H9 (cell line): ENCODE results near the gene PITRM1. TPM values are rescaled to one million over a fixed set of nuclear protein-coding genes. Genes with fewer than 3 reads are reported as not detected.

Experiments
- DNase-seq: peaks from one replicate; pipeline ENCODE4 v3.0.0-alpha.2; 2017
- H2AFZ ChIP-seq: one replicate; pipeline ENCODE4 v1.6.1; 2013; ENCODE audit warnings: mild to moderate bottlenecking, low read length, control low read depth, moderate library complexity
- H2AK5ac ChIP-seq: 2 replicates; pipeline ENCODE4 v1.6.1; 2013; ENCODE audit warnings: low read length, control low read depth, mixed read lengths; ENCODE audit not compliant: insufficient read length
- H2BK120ac ChIP-seq: one replicate; pipeline ENCODE4 v1.6.1; 2013; ENCODE audit warnings: low read depth, mild to moderate bottlenecking, low read length, control low read depth, inconsistent platforms; ENCODE audit not compliant: poor library complexity, severe bottlenecking
- H2BK12ac ChIP-seq: 2 replicates; pipeline ENCODE4 v1.6.1; 2013; ENCODE audit warnings: low read length, control low read depth, mixed read lengths, low read depth; ENCODE audit not compliant: insufficient read length
- H2BK15ac ChIP-seq: 2 replicates; pipeline ENCODE4 v1.6.1; 2013; ENCODE audit warnings: low read depth, low read length, control low read depth
- H2BK20ac ChIP-seq: one replicate; pipeline ENCODE4 v1.6.1; 2013; ENCODE audit warnings: low read depth, mild to moderate bottlenecking, low read length, control low read depth, inconsistent platforms; ENCODE audit not compliant: poor library complexity, severe bottlenecking
- H2BK5ac ChIP-seq: 2 replicates; pipeline ENCODE4 v1.6.1; 2013; ENCODE audit warnings: low read length, control low read depth, mixed read lengths; ENCODE audit not compliant: insufficient read length
- H3K14ac ChIP-seq: 2 replicates; pipeline ENCODE4 v1.6.1; 2013; ENCODE audit warnings: low read length, control low read depth; ENCODE audit not compliant: insufficient read depth
- H3K18ac ChIP-seq: 2 replicates; pipeline ENCODE4 v1.6.1; 2013; ENCODE audit warnings: low read depth, mild to moderate bottlenecking, mixed read lengths, low read length, control low read depth; ENCODE audit not compliant: insufficient read length
- H3K23ac ChIP-seq: 2 replicates; pipeline ENCODE4 v1.6.1; 2013; ENCODE audit warnings: low read length, control low read depth, mixed read lengths, low read depth; ENCODE audit not compliant: insufficient read length
- H3K23me2 ChIP-seq: 2 replicates; pipeline ENCODE4 v1.6.1; 2013; ENCODE audit warnings: low read depth, mild to moderate bottlenecking, mixed read lengths, low read length, control low read depth; ENCODE audit not compliant: insufficient read length, poor library complexity, severe bottlenecking
- H3K27ac ChIP-seq: 2 replicates; pipeline ENCODE4 v1.5.1; 2013; ENCODE audit warnings: low read length, control low read depth, mixed read lengths, low read depth; ENCODE audit not compliant: insufficient read length
- H3K27me3 ChIP-seq: 2 replicates; pipeline ENCODE4 v1.6.1; 2013; ENCODE audit warnings: low read length, control low read depth, inconsistent platforms; ENCODE audit not compliant: insufficient read depth
- H3K4ac ChIP-seq: 2 replicates; pipeline ENCODE4 v1.6.1; 2013; ENCODE audit warnings: low read depth, mild to moderate bottlenecking, control low read depth, inconsistent platforms, low read length, moderate library complexity
- H3K4me1 ChIP-seq: 2 replicates; pipeline ENCODE4 v1.6.1; 2013; ENCODE audit warnings: low read length, control low read depth, inconsistent platforms; ENCODE audit not compliant: insufficient read depth
- H3K4me2 ChIP-seq: 2 replicates; pipeline ENCODE4 v1.6.1; 2013; ENCODE audit warnings: low read length, control low read depth, mixed read lengths; ENCODE audit not compliant: insufficient read length, insufficient read depth
- H3K56ac ChIP-seq: 2 replicates; pipeline ENCODE4 v1.6.1; 2013; ENCODE audit warnings: low read depth, mild to moderate bottlenecking, mixed read lengths, low read length, control low read depth; ENCODE audit not compliant: insufficient read length
- H3K79me1 ChIP-seq: 2 replicates; pipeline ENCODE4 v1.6.1; 2013; ENCODE audit warnings: low read depth, mild to moderate bottlenecking, moderate library complexity, low read length, control low read depth, inconsistent platforms; ENCODE audit not compliant: insufficient read depth, poor library complexity, severe bottlenecking
- H3K79me2 ChIP-seq: 2 replicates; pipeline ENCODE4 v1.6.1; 2013; ENCODE audit warnings: low read length, control low read depth, inconsistent platforms; ENCODE audit not compliant: insufficient read depth
- H3K9ac ChIP-seq: 2 replicates; pipeline ENCODE4 v1.6.1; 2013; ENCODE audit warnings: low read length, control low read depth, mixed read lengths; ENCODE audit not compliant: insufficient read length; ENCODE audit errors: extremely low read depth
- H3K9me3 ChIP-seq: one replicate; pipeline ENCODE4 v1.6.1; 2013; ENCODE audit warnings: low read depth, low read length, inconsistent platforms; ENCODE audit not compliant: control insufficient read depth
- H3T11ph ChIP-seq: one replicate; pipeline ENCODE4 v1.6.1; 2013; ENCODE audit warnings: mild to moderate bottlenecking, low read length, control low read depth, inconsistent platforms
- H4K20me1 ChIP-seq: one replicate; pipeline ENCODE4 v1.6.1; 2013; ENCODE audit not compliant: control insufficient read depth, insufficient read length, insufficient read depth
- H4K5ac ChIP-seq: 2 replicates; pipeline ENCODE4 v1.6.1; 2013; ENCODE audit warnings: low read depth, mild to moderate bottlenecking, mixed read lengths, low read length, control low read depth; ENCODE audit not compliant: insufficient read length
- H4K8ac ChIP-seq: replicated peaks from 2 replicates; pipeline ENCODE4 v1.6.1; 2013; ENCODE audit warnings: low read length, control low read depth, mixed read lengths, low read depth; ENCODE audit not compliant: insufficient read length
- H4K91ac ChIP-seq: 2 replicates; pipeline ENCODE4 v1.6.1; 2013; ENCODE audit warnings: low read depth, mild to moderate bottlenecking, moderate library complexity, mixed read lengths, low read length, control low read depth; ENCODE audit not compliant: insufficient read length
- H3K27ac Mint-ChIP-seq, 3 experiments: 2 replicates in 2 of 3; 3 replicates in 1 of 3; pipeline ENCODE4 v1.8.0; 2020 to 2021; ENCODE audit warnings: mixed read lengths in 3 of 3, mild to moderate bottlenecking in 1 of 3, moderate library complexity in 1 of 3
- H3K27me3 Mint-ChIP-seq: 2 replicates; pipeline ENCODE4 v1.8.0; 2021; ENCODE audit warnings: low read depth, mild to moderate bottlenecking, moderate library complexity, mixed read lengths
- H3K36me3 Mint-ChIP-seq, 3 experiments: 2 replicates in 2 of 3; 3 replicates in 1 of 3; pipeline ENCODE4 v1.8.0; 2020 to 2021; ENCODE audit warnings: low read depth in 3 of 3, mixed read lengths in 3 of 3; ENCODE audit not compliant: insufficient read depth in 1 of 3
- H3K4me1 Mint-ChIP-seq, 2 experiments: 2 replicates each; pipeline ENCODE4 v1.8.0; 2020; ENCODE audit warnings: mixed read lengths in 2 of 2
- H3K4me3 Mint-ChIP-seq, 2 experiments: 2 replicates in 1 of 2; 3 replicates in 1 of 2; pipeline ENCODE4 v1.8.0; 2020 to 2021; ENCODE audit warnings: mild to moderate bottlenecking in 2 of 2, mixed read lengths in 2 of 2, moderate library complexity in 1 of 2
- H3K9me3 Mint-ChIP-seq, 2 experiments: 2 replicates in 1 of 2; 3 replicates in 1 of 2; pipeline ENCODE4 v1.8.0; 2020; ENCODE audit warnings: mild to moderate bottlenecking in 2 of 2, mixed read lengths in 2 of 2, moderate library complexity in 1 of 2
- CTCF ChIP-seq: fragments of 200-600 bp; sonication (generic); conservative IDR thresholded peaks from 3 replicates; pipeline ENCODE4 v1.8.0; 2021; ENCODE audit warnings: antibody characterized with exemption, mild to moderate bottlenecking
- WGBS: extraction: QIAGEN DNeasy Blood & Tissue Kit; methylation state at CpG from one replicate; pipeline ENCODE4 v1.1.7; 2013; ENCODE audit warnings: missing lambda C conversion rate, low lambda C conversion rate, mixed read lengths; ENCODE audit not compliant: insufficient read length; ENCODE audit errors: extremely low coverage; 5-methylcytosine and 5-hydroxymethylcytosine counted together
- total RNA-seq: library from RNA; stranded (reverse); gene quantifications from 2 replicates; pipeline ENCODE4 v1.2.1, GENCODE V29; 2021

The PITRM1 gene
- total RNA-seq, 1 experiment from 2014 or later: 27.8 TPM

- Histone ChIP-seq H3K14ac (no peak overlapping the region), H3K27ac (no peak overlapping the region), H3K79me2 (peaks cover 7% of the 10 kb centered on the region; the same call in 1 of the 2 replicates), H3T11ph (no peak overlapping the region), H3K4me2 (no peak overlapping the region), H3K4me1 (peaks cover 5% of the 10 kb centered on the region; the same call in 1 of the 2 replicates), H3K23me2 (no peaks in the 10 kb centered on the region), H2BK12ac (no peak overlapping the region), H4K20me1 (peaks cover 2% of the 10 kb centered on the region), H3K23ac (no peak overlapping the region), H3K27me3 (no peaks in the 10 kb centered on the region), H3K79me1 (peaks cover 14% of the 10 kb centered on the region), H2BK15ac (no peak overlapping the region), H4K8ac (no peak overlapping the region), H2AFZ (no peak overlapping the region), H3K9me3 (no peaks in the 10 kb centered on the region), H3K9ac (no peak overlapping the region), H2BK5ac (no peak overlapping the region), H2AK5ac (no peak overlapping the region), H3K56ac (no peak overlapping the region), H2BK20ac (no peak overlapping the region), H4K91ac (no peak overlapping the region), H3K18ac (no peak overlapping the region), H4K5ac (no peak overlapping the region), H3K4ac (no peak overlapping the region), H2BK120ac (no peak overlapping the region)
- Mint-ChIP-seq H3K36me3 (peaks cover 17 to 32% (median 30%) of the 10 kb centered on the region in 3 experiments; a peak in 6 of 7 replicates), H3K27me3 (no peaks in the 10 kb centered on the region), H3K4me1 (peaks cover 38 to 49% of the 10 kb centered on the region in 2 experiments), H3K9me3 (no peaks in the 10 kb centered on the region), H3K4me3 (no peak overlapping the region), H3K27ac (peak overlapping the region; percentile 60 to 86 (median 69); a peak in 4 of 7 replicates)
- TF ChIP-seq CTCF: no peak
- no peak for DNase-seq
- no CpG with 5 or more reads among the region's 5 CpGs for WGBS
Measured at GRCh38 chr10:3094609-3095036, 78.0 kb downstream of the PITRM1 start.
